ENCODE data around the gene RNF169. TPM values are rescaled to one million over a fixed set of nuclear protein-coding genes. Genes with fewer than 3 reads are reported as not detected.

The RNF169 gene
- total and polyA plus RNA-seq, 9 of the 15 experiments (the other 6 are each of a cell fraction or from before 2014, with no cell fraction given): 0.68 to 18.1 (median 10.1) TPM

DNA sequence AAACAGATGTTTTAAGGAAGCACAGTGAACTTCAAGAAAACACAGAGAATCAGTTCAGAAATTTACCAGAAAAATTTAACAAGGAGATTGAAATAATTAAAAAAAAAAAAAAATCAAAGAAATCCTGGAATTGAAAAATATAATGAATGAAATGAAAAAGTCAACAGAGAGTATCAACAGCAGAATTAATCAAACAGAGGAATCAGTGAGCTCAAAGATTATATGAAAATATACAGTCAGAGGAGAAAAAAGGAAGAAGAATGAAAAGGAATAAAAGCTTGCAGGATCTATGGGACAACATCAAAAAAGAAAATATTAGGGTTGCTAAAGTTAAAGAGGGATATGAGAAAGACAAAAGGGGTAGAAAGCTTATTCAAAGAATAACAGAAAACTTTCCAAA is 117.9 kb downstream of the RNF169 start:
- H3K36me3 ChIP-seq (ENCODE audit: control insufficient read depth, insufficient read depth, low read length): peaks cover 19% of the 10 kb centered on the region; the same call in 2 of the 3 replicates
- H3K27ac ChIP-seq (ENCODE audit: extremely low read depth, low read depth, low read length): no peak overlapping the region
- no peak overlapping the region for H2AFZ ChIP-seq (ENCODE audit: low read depth, low read length)
- H3K9me1 ChIP-seq (ENCODE audit: control insufficient read depth, insufficient read depth, low read length): no peaks in the 10 kb centered on the region
- ChIA-PET POLR2A (no interaction called here), CTCF (ENCODE audit: low intra/inter-chr PET ratio) (no interaction called here)
- in situ Hi-C loops (cut with MboI) (no loop called here), intact Hi-C loops (cut with micrococcal nuclease) (no loop called here)
- ATAC-seq (no peak), DNase-seq (ENCODE audit: extremely low read depth in 1 of 4, low spot score in 3 of 4) (no peak), FAIRE-seq (no peak)
- no peak overlapping the region for H3K4me2 ChIP-seq (ENCODE audit: insufficient read depth, low read length)
- no peaks in the 10 kb centered on the region for H3K79me2 ChIP-seq (ENCODE audit: control insufficient read depth, insufficient read depth, low read length)
- no peaks in the 10 kb centered on the region for H3K27me3 ChIP-seq (ENCODE audit: control insufficient read depth in 2 of 2, insufficient read depth in 2 of 2, low read length in 2 of 2)
- H4K20me1 ChIP-seq (replicated peaks; ENCODE audit: control insufficient read depth, insufficient read depth, low read length): no peaks in the 10 kb centered on the region
- H3K9ac ChIP-seq (ENCODE audit: insufficient read depth in 1 of 2, low read depth in 2 of 2, low read length in 2 of 2): no peak overlapping the region
- H3K4me3 ChIP-seq: no peak overlapping the region
- H3K9me3 ChIP-seq (replicated peaks; ENCODE audit: control insufficient read depth, insufficient read depth, low read depth, low read length): peaks cover 29% of the 10 kb centered on the region
- H3K4me1 ChIP-seq (replicated peaks in 1 of 2; ENCODE audit: control insufficient read depth in 2 of 2, insufficient read depth in 2 of 2, low read length in 2 of 2): no peaks in the 10 kb centered on the region
- BruUV-seq (replicated peaks): no TSS peak
- TF ChIP-seq ZNF184 (CRISPR knock-in tag; IDR thresholded peaks at IDR 0.05) (no peak), ARID1B (IDR thresholded peaks at IDR 0.05) (peak; percentile 14; the same call in 1 of the 2 replicates), ZNF384 (IDR thresholded peaks at IDR 0.05; ENCODE audit: low read depth, low read length) (peak; percentile 21; the same call in 1 of the 2 replicates), HMG20A (CRISPR knock-in tag; conservative IDR thresholded peaks at IDR 0.05) (no peak), CBX3 (IDR thresholded peaks at IDR 0.05; ENCODE audit: borderline replicate concordance in 1 of 2, low read length in 2 of 2) (peak in 1 of 2 experiments; percentile 90; a peak in 2 of 3 replicates), TRIM24 (IDR thresholded peaks at IDR 0.05) (peak in 1 of 2 experiments; percentile 82; a peak in 2 of 4 replicates), TCF7 (IDR thresholded peaks at IDR 0.05; ENCODE audit: borderline replicate concordance) (no peak), HLTF (IDR thresholded peaks at IDR 0.05) (peak; percentile 99), BMI1 (IDR thresholded peaks at IDR 0.05; ENCODE audit: low read length) (no peak), ZEB2 (IDR thresholded peaks at IDR 0.05) (peak; percentile 71; the same call in 1 of the 2 replicates), ARNT (IDR thresholded peaks at IDR 0.05) (peak in 1 of 2 experiments; percentile 69; a peak in 1 of 4 replicates), MIER1 (IDR thresholded peaks at IDR 0.05; ENCODE audit: low read depth) (0 out of 2 replicates have a peak, but pooled peaks have one; percentile 38), FOXK2 (conservative IDR thresholded peaks at IDR 0.05 in 1 of 2, IDR thresholded peaks at IDR 0.05 in 1 of 2; ENCODE audit: low read depth in 2 of 2) (0 out of 4 replicates have a peak, but pooled peaks of 1 of the 2 experiments have one; percentile 15), TRIM28 (IDR thresholded peaks at IDR 0.05) (peak; percentile 97), POLR3A (IDR thresholded peaks at IDR 0.05; ENCODE audit: borderline replicate concordance, extremely low read depth, insufficient read depth, insufficient read length) (no peak)
- TF ChIP-seq, protein P1, sequence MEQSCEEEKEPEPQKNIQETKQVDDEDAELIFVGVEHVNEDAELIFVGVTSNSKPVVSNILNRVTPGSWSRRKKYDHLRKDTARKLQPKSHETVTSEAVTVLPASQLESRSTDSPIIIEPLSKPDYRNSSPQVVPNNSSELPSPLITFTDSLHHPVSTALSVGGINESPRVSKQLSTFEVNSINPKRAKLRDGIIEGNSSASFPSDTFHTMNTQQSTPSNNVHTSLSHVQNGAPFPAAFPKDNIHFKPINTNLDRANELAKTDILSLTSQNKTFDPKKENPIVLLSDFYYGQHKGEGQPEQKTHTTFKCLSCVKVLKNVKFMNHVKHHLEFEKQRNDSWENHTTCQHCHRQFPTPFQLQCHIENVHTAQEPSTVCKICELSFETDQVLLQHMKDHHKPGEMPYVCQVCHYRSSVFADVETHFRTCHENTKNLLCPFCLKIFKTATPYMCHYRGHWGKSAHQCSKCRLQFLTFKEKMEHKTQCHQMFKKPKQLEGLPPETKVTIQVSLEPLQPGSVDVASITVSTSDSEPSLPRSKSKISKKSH (CRISPR knock-in tag; IDR thresholded peaks at IDR 0.05): 0 out of 2 replicates have a peak, but pooled peaks have one; percentile 65
- TF ChIP-seq, protein P2, sequence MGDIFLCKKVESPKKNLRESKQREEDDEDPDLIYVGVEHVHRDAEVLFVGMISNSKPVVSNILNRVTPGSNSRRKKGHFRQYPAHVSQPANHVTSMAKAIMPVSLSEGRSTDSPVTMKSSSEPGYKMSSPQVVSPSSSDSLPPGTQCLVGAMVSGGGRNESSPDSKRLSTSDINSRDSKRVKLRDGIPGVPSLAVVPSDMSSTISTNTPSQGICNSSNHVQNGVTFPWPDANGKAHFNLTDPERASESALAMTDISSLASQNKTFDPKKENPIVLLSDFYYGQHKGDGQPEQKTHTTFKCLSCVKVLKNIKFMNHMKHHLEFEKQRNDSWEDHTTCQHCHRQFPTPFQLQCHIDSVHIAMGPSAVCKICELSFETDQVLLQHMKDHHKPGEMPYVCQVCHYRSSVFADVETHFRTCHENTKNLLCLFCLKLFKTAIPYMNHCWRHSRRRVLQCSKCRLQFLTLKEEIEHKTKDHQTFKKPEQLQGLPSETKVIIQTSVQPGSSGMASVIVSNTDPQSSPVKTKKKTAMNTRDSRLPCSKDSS (IDR thresholded peaks at IDR 0.05; ENCODE audit: low read depth, partially characterized antibody): peak; percentile 96
- TF ChIP-seq, protein P3, sequence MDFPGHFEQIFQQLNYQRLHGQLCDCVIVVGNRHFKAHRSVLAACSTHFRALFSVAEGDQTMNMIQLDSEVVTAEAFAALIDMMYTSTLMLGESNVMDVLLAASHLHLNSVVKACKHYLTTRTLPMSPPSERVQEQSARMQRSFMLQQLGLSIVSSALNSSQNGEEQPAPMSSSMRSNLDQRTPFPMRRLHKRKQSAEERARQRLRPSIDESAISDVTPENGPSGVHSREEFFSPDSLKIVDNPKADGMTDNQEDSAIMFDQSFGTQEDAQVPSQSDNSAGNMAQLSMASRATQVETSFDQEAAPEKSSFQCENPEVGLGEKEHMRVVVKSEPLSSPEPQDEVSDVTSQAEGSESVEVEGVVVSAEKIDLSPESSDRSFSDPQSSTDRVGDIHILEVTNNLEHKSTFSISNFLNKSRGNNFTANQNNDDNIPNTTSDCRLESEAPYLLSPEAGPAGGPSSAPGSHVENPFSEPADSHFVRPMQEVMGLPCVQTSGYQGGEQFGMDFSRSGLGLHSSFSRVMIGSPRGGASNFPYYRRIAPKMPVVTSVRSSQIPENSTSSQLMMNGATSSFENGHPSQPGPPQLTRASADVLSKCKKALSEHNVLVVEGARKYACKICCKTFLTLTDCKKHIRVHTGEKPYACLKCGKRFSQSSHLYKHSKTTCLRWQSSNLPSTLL (IDR thresholded peaks at IDR 0.05): peak; percentile 21; the same call in 1 of the 2 replicates
- TF ChIP-seq, protein P4, sequence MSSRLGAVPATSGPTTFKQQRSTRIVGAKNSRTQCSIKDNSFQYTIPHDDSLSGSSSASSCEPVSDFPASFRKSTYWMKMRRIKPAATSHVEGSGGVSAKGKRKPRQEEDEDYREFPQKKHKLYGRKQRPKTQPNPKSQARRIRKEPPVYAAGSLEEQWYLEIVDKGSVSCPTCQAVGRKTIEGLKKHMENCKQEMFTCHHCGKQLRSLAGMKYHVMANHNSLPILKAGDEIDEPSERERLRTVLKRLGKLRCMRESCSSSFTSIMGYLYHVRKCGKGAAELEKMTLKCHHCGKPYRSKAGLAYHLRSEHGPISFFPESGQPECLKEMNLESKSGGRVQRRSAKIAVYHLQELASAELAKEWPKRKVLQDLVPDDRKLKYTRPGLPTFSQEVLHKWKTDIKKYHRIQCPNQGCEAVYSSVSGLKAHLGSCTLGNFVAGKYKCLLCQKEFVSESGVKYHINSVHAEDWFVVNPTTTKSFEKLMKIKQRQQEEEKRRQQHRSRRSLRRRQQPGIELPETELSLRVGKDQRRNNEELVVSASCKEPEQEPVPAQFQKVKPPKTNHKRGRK (tag; IDR thresholded peaks at IDR 0.05): peak; percentile 54; the same call in 1 of the 2 replicates

All from K562 (cell line).